IPS DF 19.7 (cell line): ENCODE data around the gene QRICH2.
"Not testable (repeated sequence)": the region's sequence is repeated elsewhere in the genome, so short reads cannot be mapped to it uniquely, and the experiment has no call there.

Experiments
- DNase-seq: peaks from one replicate; pipeline ENCODE4 v3.0.0-alpha.2; 2013; ENCODE audit warnings: low read depth, low spot score

The QRICH2 gene

GRCh38 chr17:76331083-76331482 is 23.0 kb upstream of the QRICH2 start:
- no peak for DNase-seq

- no peak for DNase-seq
These were observed 21.6 kb upstream of the QRICH2 start for GRCh38 chr17:76329664-76330063.

DNA sequence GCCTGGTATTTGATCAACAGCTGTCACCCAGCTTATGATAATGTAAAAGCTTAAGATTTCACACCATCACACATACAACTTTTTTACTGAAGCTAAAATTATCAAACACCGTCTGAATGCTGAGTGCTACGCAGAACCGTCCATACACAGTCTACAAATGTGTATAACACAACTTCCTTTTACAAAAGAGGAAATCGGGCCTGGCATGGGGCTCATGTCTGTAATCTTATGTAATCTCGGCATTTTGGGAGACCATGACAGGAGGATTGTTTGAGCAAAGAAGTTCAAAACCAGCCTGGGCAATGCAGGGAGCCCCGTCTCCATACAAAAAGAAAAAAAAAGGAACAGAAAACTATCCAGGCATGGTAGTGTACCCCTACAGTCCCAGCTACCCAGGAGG is 19.6 kb upstream of the QRICH2 start:
- DNase-seq, result no peak

GRCh38 chr17:76326306-76326705 is 18.2 kb upstream of the QRICH2 start:
- no peak for DNase-seq

GRCh38 chr17:76318586-76318985 is 10.5 kb upstream of the QRICH2 start:
- no peak for DNase-seq

GRCh38 chr17:76317535-76317934 is 9.5 kb upstream of the QRICH2 start:
- DNase-seq, result no peak

DNA sequence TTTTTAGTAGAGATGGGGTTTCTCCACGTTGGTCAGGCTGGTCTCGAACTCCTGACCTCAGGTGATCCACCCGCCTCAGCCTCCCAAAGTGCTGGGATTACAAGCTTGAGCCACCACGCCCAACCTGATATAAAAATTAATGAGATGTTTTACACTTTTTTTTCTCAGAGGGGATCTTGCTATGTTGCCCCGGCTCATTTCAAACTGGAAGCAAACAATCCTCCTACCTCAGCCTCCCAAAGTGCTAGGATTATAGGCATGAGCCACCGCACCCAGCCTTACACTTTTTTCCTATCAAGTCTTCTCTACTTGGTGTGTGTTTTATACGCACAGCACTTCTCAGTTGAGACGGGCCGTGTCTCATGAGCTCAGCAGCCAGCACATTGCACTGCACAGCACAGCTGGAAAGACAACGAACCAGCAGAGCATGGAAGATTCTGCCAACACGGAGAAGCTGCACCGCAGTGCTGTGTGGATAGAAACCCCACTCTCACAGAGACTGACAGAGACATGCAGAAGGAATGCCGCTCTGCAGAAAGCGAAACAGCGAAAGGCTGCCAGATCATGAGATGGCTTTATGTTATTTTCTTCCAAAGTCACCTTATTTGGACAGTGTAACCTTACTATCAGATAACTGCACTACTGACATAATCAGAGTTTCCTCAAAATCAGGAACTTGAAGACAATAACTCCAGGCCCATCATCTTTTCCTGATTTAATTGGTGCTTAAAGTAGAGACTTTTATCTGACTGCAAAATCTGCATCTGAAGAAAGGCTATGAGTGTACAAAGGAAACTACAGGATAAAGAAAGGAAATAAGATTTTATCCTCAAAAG is 6.5 kb upstream of the QRICH2 start:
- no peak for DNase-seq

DNA sequence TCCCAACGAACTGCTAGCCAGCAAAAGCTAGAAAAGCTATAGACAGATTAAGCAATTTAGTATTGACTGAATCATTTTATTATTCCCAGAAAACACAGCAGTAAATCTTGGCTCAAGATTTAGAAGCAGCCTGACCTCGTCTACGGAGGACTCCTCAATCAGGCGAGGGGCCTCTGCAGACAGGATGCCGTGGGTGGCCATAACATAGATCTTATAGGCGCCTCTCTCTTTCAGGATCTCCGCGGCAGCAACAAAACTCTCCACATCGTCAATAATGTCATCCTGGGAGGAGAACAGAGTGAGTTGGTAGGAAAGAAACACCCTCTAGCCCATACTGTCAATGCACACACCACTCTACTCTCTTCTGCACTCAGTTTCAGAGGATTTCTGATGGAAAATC is 4.7 kb upstream of the QRICH2 start:
- DNase-seq, result no peak

DNA sequence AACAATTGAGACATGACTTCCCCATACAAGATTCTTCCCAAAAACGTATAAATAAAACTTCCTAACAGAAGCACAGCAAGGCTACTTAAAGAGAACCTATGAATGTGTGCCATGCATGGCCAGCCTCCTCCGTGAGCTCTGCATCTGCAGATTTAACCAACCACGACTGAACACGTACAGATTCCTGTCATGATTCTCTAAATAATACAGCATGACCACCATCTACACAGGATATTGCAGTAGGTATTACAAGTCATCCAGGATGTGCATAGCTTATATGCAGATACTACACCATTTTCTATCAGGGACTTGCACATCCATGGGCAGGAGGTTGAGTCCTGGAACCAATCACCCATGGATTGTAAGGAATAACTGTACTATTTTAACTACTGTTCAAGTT is 1.4 kb upstream of the QRICH2 start:
- DNase-seq, result no peak

- no peak for DNase-seq
These were observed 644 bp downstream of the QRICH2 start for GRCh38 chr17:76307299-76307965.

DNA sequence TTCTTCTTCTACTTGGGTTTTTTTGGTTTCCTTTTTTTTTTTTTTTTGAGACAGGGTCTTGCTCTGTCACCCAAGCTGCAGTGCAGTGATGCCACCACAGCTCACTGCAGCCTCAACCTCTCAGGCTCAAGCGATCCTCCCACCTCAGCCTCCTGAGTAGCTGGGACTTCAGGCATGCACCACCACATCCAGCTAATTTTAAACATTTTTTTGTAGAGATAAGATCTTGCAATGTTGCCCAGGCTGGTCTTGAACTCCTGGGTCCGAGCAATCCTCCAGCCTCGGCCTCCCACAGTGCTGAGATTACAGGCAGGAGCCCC is 3.0 kb downstream of the QRICH2 start:
- not testable (repeated sequence) for DNase-seq

DNA sequence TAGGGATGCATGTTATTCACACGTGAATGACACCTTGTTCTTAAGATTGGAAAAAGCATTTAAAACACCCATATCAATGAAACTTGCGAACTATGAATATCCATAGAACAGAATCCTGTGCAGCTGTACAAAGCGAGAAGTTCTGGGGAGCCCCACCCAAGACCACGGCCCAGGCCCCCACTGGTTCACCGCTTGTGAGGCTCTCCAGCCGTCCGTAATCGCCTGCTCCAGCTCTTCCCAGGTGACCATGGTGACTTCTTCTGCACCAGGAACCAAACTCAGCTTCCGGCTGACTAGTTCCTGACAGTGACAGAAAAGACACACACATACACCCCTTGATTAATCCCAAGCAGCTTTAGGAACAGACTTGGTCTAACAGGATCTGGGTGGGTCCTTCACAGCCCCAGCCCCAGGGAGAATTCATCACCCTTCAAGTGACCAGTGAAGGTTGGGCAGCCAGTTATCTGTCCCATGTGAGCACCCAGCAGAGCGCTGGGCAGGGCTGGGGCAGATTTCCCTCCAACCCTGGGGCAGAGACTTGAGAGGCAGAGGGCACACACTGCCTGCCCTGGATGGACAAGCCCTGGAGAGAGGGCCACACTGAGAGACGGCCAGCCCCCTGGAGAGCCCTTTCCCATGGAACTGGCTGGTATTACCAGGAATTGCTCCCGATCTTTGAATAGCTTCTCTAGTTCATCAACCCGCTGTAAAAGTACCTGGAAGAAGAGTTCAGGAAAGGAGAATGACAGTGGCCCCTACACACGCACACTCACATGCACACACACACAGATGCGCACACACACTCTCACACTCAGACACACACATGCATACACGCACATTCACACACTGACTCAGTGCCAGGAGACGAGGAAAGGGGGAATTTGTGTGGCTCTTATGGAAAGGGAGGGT is 3.6 kb downstream of the QRICH2 start:
- no peak for DNase-seq

GRCh38 chr17:76297436-76297835 is 10.6 kb downstream of the QRICH2 start:
- DNase-seq, result no peak

DNA sequence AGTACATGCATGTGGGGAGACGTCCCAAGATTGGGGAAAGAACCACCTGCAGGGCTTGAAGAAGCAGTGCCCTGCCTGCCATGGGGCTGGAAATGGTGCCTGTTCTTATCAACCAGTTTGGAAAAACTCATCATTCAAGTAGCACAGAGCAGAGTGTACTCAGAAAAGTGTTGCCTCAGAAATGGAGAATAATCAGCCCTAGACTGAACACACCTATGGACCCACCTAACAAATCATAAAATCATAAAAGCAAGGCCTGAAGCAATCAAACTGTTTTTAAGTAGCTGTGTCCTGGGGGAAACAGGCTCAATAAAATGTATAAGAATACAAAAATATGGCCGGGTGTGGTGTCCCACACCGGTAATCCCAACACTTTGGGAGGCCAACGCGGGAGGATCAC is 11.2 kb downstream of the QRICH2 start:
- no peak for DNase-seq

DNA sequence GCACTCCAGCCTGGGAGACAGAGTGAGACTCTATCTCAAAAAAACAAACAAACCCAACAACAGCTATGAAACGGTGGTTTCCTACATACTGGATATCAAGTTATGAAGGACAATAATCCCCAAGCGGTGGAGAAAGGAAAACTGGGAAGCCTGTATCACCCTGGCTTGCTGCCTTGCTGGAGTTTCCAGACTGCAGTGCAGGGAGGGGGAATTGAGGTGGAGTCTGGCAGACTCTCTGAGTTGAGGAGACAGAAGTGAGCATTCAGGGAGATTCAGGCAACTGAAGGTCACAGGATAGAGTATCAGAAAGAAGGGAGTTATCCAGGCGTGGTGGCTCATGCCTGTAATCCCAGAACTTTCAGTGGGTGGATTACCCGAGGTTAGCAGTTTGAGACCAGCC is 11.9 kb downstream of the QRICH2 start:
- no peak for DNase-seq

- no peak for DNase-seq
These were observed 15.0 kb downstream of the QRICH2 start for GRCh38 chr17:76293106-76293505.

DNA sequence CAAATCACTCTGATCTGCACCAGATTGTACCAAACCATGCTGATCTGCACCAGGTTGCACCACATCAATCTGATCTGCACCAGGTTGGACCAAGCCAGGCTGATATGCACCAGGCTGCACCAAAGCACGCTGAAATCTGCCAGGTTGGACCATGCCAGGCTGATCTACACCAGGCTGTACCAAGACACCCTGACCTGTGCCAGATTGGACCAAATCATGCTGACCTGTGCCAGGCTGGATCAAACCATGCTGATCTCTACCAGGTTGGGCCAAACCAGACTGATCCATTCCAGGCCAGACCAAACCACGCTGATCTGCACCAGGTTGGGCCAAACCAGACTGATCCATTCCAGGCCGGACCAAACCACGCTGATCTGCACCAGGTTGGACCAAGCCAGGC is 15.5 kb downstream of the QRICH2 start:
- no peak for DNase-seq

GRCh38 chr17:76281573-76282371 is 26.3 kb downstream of the QRICH2 start:
- DNase-seq, result no peak

GRCh38 chr17:76280650-76281049 is 27.4 kb downstream of the QRICH2 start:
- DNase-seq, result no peak

GRCh38 chr17:76279742-76280287 is 28.3 kb downstream of the QRICH2 start:
- no peak for DNase-seq
